Heart right ventricle (tissue), 16 donors: ENCODE measurements around the gene TMEM100. TPM values are rescaled to one million over a fixed set of nuclear protein-coding genes. Genes with fewer than 3 reads are reported as not detected.
"Not testable (repeated sequence)": the region's sequence is repeated elsewhere in the genome, so short reads cannot be mapped to it uniquely, and the experiment has no call there.

Experiments
- ATAC-seq, 8 donors: fragments of 200-7000 bp; cut with Tn5 transposase; one replicate each; pipeline ENCODE4 v1.9.1; 2020; ENCODE audit warnings: mild to moderate bottlenecking in 8 of 8, moderate library complexity in 8 of 8, moderate number of reproducible peaks in 1 of 8
- DNase-seq, 2 donors: peaks; one replicate each; pipeline ENCODE4 v3.0.0-alpha.2; 2020
- H3K27ac ChIP-seq, 10 donors: fragments of 200-600 bp; sonication (generic) in 2 of 10; one replicate each; pipeline versions ENCODE4 v1.5.0 to v1.8.0; 2020 to 2022; ENCODE audit warnings: mild to moderate bottlenecking in 3 of 10
- H3K27me3 ChIP-seq, 7 donors: fragments of 200-600 bp; one replicate each; pipeline ENCODE4 v1.8.0; 2021 to 2022; ENCODE audit warnings: mild to moderate bottlenecking in 2 of 7
- H3K36me3 ChIP-seq, 9 donors: fragments of 200-600 bp; sonication (generic) in 1 of 9; one replicate each; pipeline versions ENCODE4 v1.5.0 to v1.8.0; 2020 to 2022; ENCODE audit warnings: mild to moderate bottlenecking in 2 of 9
- H3K4me1 ChIP-seq, 9 donors: fragments of 200-600 bp; sonication (generic) in 1 of 9; one replicate each; pipeline versions ENCODE4 v1.5.0 to v1.8.0; 2020 to 2022; ENCODE audit warnings: mild to moderate bottlenecking in 4 of 9
- H3K4me3 ChIP-seq, 10 donors: fragments of 200-600 bp; sonication (generic) in 2 of 10; one replicate each; pipeline versions ENCODE4 v1.5.0 to v1.8.0; 2020 to 2022; ENCODE audit warnings: mild to moderate bottlenecking in 7 of 10, moderate library complexity in 2 of 10
- H3K9me3 ChIP-seq, 11 donors: fragments of 200-600 bp in 10 of 11; sonication (generic) in 2 of 11; one replicate each; pipeline versions ENCODE4 v1.5.0 to v1.8.0; 2013 to 2022; ENCODE audit warnings: mild to moderate bottlenecking in 2 of 11, control low read depth in 1 of 11, moderate library complexity in 1 of 11
- CTCF ChIP-seq, 9 donors: fragments of 200-600 bp; sonication (generic) in 2 of 9; IDR thresholded peaks; one replicate each; pipeline versions ENCODE4 v1.5.0 to v1.8.0; 2021 to 2022; ENCODE audit warnings: antibody characterized with exemption in 9 of 9, mild to moderate bottlenecking in 5 of 9, moderate library complexity in 1 of 9
- WGBS, 2 donors: extraction: QIAGEN DNeasy Blood & Tissue Kit; methylation state at CpG; one replicate each; pipeline ENCODE4 v1.1.7; 2013; ENCODE audit warnings: inconsistent platforms in 1 of 2; 5-methylcytosine and 5-hydroxymethylcytosine counted together
- intact Hi-C, 10 donors: fragments of 100-400 bp; cut with DNase I; formaldehyde crosslinking; loops; one replicate each; pipeline versions ENCODE4 v1.11.1 to v1.14.2; 2022
- polyA plus RNA-seq, 2 donors: library from polyadenylated mRNA; stranded (reverse); fragments of 200-250 nt; gene quantifications; one replicate each; pipeline ENCODE4 v1.2.3, GENCODE V29; 2013
- total RNA-seq, 10 donors: library from RNA; stranded (reverse); fragmentation: NEBNext Ultra II Directional in 3 of 10; extraction: Animal tissue kit (Norgen Biotek cat#: 25700) in 3 of 10; gene quantifications; one replicate each; pipeline versions ENCODE4 v1.2.1 to v1.2.4, GENCODE V29; 2021 to 2023
- donor health status: Arrhythmogenic right ventricular cardiomyopathy.
- donor health status: ischemic (EF 13 %, LVEDD 7.1; RV severe dilation, severe dysfunction).
- donor health status: healthy with polysubstance abuse.
- donor health status: DM: no; HTN: yes; CAD: no.
- donor health status: DM: no; HTN: no; CAD: no.
- donor health status: ischemic (EF 25% LVEDD 6.9; RV normal size, moderate dysfunction).
- donor health status: ischemic (EF 25% LVEDD 5.7; RV mildly dilated, moderate dysfunction).
- donor health status: healthy.
- donor health status: DM: yes; HTN: yes; CAD: no.
- donor health status: Ischemic cardiomyopathy.
- donor health status: ischemic (EF 35%, LVEDD 5.7; RV mildly dilated, moderate dysfunction).
- donor health status: nonischemic (EF 11% LVEDD 7.7; RV severe dilation, severe dysfunction).
- donor health status: DM: yes; HTN: yes; CAD: no.
- donor health status: PGD.
- donor health status: ischemic (EF 29% LVEDD 5.4; RV normal size, mild dysfunction).
- donor health status: nonischemic (EF 23%, LVEDD 6.1; RV moderate dilation, normal function).

The TMEM100 gene
- total and polyA plus RNA-seq, 12 donors, result 1.6 to 12.1 (median 6.1) TPM

GRCh38 chr17:55672585-55673501 is 49.8 kb downstream of the TMEM100 start:
- H3K4me1 ChIP-seq, result peaks cover 0 to 26% (median 0%) of the 10 kb centered on the region in 9 donors
- H3K36me3 ChIP-seq, result no peaks in the 10 kb centered on the region
- H3K4me3 ChIP-seq, result no peak overlapping the region
- WGBS, 2 donors, result 88 to 90% methylated on average over 3 of the region's 3 CpGs
- H3K9me3 ChIP-seq, result no peaks in the 10 kb centered on the region
- TF ChIP-seq CTCF (IDR thresholded peaks at IDR 0.05), result no peak
- ATAC-seq, result no peak
- H3K27ac ChIP-seq, result peak overlapping the region in 1 of 10 donors; percentile 35
- intact Hi-C loops, result no loop called here
- H3K27me3 ChIP-seq, result peaks cover 0 to 15% (median 0%) of the 10 kb centered on the region in 7 donors
- DNase-seq, result no peak

GRCh38 chr17:55672010-55672409 is 50.7 kb downstream of the TMEM100 start:
- peaks cover 0 to 15% (median 0%) of the 10 kb centered on the region in 7 donors for H3K27me3 ChIP-seq
- H3K4me3 ChIP-seq, H3K9me3 ChIP-seq, DNase-seq, intact Hi-C loops, ATAC-seq, H3K36me3 ChIP-seq: not testable (repeated sequence)
- peaks cover 0 to 26% (median 0%) of the 10 kb centered on the region in 9 donors for H3K4me1 ChIP-seq
- peak overlapping the region in 1 of 10 donors; percentile 35 for H3K27ac ChIP-seq

Other genes starting within 250 kb of the TMEM100 start
- not detected for gene SMIM36, start 211.4 kb downstream of the TMEM100 start, total RNA-seq
- not detected for gene SMIM36, start 211.4 kb downstream of the TMEM100 start, polyA plus RNA-seq
- 10 to 100 TPM; 13.6 to 23.3 (median 19.9) TPM for gene PCTP, start 28.2 kb upstream of the TMEM100 start, total RNA-seq
- 10 to 100 TPM; 11.8 to 14.1 TPM for gene PCTP, start 28.2 kb upstream of the TMEM100 start, polyA plus RNA-seq